Ramos (cell line): ENCODE data around the gene IRX4.

Experiments used
- in situ Hi-C: fragments of 300-500 bp; cut with MboI; formaldehyde crosslinking; loops from one replicate; pipeline ENCODE4 v1.14.3; 2022; ENCODE audit warnings: low sequenced_read_pairs; ENCODE audit not compliant: unreplicated experiment

Gene IRX4

GRCh38 chr5:1915316-1915715, 32.6 kb upstream of the IRX4 start:
- in situ Hi-C loops, result no loop called here

- in situ Hi-C loops, result no loop called here
Observed at GRCh38 chr5:1914471-1914870, 31.7 kb upstream of the IRX4 start.

GRCh38 chr5:1913578-1913977, 30.9 kb upstream of the IRX4 start:
- in situ Hi-C loops, result no loop called here

- in situ Hi-C loops, result no loop called here
Observed at GRCh38 chr5:1912951-1913565, 30.3 kb upstream of the IRX4 start.

- in situ Hi-C loops, result no loop called here
Observed at GRCh38 chr5:1911773-1912235, 29.1 kb upstream of the IRX4 start.

GRCh38 chr5:1910861-1911772, 28.4 kb upstream of the IRX4 start:
- in situ Hi-C loops, result no loop called here

GRCh38 chr5:1910081-1910760, 27.5 kb upstream of the IRX4 start:
- in situ Hi-C loops, result no loop called here

- in situ Hi-C loops, result no loop called here
Observed at GRCh38 chr5:1909346-1909985, 26.7 kb upstream of the IRX4 start.

- in situ Hi-C loops, result no loop called here
Observed at GRCh38 chr5:1908931-1909330, 26.2 kb upstream of the IRX4 start.

- in situ Hi-C loops, result no loop called here
Observed at GRCh38 chr5:1907616-1908015, 24.9 kb upstream of the IRX4 start.

GRCh38 chr5:1905108-1905507, 22.4 kb upstream of the IRX4 start:
- in situ Hi-C loops, result no loop called here

GRCh38 chr5:1901983-1902382, 19.3 kb upstream of the IRX4 start:
- in situ Hi-C loops, result no loop called here

- in situ Hi-C loops, result no loop called here
Observed at GRCh38 chr5:1901061-1901460, 18.3 kb upstream of the IRX4 start.

GRCh38 chr5:1899201-1899600, 16.5 kb upstream of the IRX4 start:
- in situ Hi-C loops, result no loop called here

- in situ Hi-C loops, result no loop called here
Observed at GRCh38 chr5:1897816-1898450, 15.2 kb upstream of the IRX4 start.

GRCh38 chr5:1897386-1897785, 14.7 kb upstream of the IRX4 start:
- in situ Hi-C loops, result no loop called here

GRCh38 chr5:1896602-1897376, 14.1 kb upstream of the IRX4 start:
- in situ Hi-C loops, result no loop called here

GRCh38 chr5:1895739-1896420, 13.2 kb upstream of the IRX4 start:
- in situ Hi-C loops, result no loop called here

GRCh38 chr5:1894243-1894642, 11.5 kb upstream of the IRX4 start:
- in situ Hi-C loops, result no loop called here
